ENCODE results near the gene LRCH1.

- no peak for TF ChIP-seq POLR2A (IDR thresholded peaks at IDR 0.05)
- TF ChIP-seq, protein P1, sequence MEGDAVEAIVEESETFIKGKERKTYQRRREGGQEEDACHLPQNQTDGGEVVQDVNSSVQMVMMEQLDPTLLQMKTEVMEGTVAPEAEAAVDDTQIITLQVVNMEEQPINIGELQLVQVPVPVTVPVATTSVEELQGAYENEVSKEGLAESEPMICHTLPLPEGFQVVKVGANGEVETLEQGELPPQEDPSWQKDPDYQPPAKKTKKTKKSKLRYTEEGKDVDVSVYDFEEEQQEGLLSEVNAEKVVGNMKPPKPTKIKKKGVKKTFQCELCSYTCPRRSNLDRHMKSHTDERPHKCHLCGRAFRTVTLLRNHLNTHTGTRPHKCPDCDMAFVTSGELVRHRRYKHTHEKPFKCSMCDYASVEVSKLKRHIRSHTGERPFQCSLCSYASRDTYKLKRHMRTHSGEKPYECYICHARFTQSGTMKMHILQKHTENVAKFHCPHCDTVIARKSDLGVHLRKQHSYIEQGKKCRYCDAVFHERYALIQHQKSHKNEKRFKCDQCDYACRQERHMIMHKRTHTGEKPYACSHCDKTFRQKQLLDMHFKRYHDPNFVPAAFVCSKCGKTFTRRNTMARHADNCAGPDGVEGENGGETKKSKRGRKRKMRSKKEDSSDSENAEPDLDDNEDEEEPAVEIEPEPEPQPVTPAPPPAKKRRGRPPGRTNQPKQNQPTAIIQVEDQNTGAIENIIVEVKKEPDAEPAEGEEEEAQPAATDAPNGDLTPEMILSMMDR (IDR thresholded peaks at IDR 0.05): no peak
Measured at GRCh38 chr13:46743191-46743590, 190.2 kb downstream of the LRCH1 start.
